GM12873 (cell line): ENCODE results near the gene IPMK.

Experiments used
- TF ChIP-seq, protein P1 (sequence below): IDR thresholded peaks from 2 replicates; pipeline ENCODE4 v1.5.1; 2012; ENCODE audit warnings: low read depth, mild to moderate bottlenecking, moderate library complexity, low read length, control low read depth; ENCODE audit not compliant: insufficient read depth; ENCODE audit errors: missing control alignments

The IPMK gene

DNA sequence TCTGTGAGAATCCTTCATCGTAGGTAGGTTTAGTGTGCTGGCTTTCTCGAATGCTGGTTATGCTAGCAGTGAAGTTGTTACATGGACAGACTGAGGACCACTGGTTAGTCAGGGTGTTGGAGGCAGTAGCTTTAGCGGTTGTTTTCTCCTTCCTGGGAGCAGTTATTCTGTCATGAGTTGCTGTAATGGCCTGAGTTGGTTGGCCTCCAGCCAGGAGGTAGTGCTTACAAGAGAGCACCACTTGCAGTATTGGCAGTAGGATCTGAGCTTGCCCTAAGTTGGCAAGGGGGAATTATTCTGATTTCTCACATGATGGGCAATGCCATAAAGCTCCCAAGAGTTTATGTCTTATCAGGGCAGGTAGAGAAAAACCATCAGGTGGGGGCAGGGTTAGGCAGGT, 58.0 kb downstream of the IPMK start:
- TF ChIP-seq, protein P1, sequence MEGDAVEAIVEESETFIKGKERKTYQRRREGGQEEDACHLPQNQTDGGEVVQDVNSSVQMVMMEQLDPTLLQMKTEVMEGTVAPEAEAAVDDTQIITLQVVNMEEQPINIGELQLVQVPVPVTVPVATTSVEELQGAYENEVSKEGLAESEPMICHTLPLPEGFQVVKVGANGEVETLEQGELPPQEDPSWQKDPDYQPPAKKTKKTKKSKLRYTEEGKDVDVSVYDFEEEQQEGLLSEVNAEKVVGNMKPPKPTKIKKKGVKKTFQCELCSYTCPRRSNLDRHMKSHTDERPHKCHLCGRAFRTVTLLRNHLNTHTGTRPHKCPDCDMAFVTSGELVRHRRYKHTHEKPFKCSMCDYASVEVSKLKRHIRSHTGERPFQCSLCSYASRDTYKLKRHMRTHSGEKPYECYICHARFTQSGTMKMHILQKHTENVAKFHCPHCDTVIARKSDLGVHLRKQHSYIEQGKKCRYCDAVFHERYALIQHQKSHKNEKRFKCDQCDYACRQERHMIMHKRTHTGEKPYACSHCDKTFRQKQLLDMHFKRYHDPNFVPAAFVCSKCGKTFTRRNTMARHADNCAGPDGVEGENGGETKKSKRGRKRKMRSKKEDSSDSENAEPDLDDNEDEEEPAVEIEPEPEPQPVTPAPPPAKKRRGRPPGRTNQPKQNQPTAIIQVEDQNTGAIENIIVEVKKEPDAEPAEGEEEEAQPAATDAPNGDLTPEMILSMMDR: no peak

- TF ChIP-seq, protein P1: no peak
These were observed 61.4 kb downstream of the IPMK start for GRCh38 chr10:58206251-58206650.

DNA sequence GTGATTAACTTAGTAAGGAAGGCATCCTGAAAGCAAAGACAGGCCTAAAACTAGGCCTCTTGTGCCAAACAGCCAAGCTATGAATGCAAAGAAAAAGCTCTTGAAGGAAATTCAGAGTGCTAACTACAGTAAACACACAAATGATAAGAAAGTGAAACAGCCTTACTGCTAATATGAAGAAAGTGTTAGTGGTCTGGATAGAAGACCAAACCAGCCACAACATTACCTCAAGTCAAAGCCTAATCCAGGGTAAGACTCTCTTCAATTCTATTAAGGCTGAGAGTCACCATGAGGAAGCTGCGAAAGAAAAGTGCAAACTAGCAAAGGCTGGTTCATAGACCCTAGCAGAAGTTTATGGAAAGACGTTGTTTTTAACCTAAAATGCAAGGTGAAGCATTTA, 66.0 kb downstream of the IPMK start:
- TF ChIP-seq, protein P1: no peak

DNA sequence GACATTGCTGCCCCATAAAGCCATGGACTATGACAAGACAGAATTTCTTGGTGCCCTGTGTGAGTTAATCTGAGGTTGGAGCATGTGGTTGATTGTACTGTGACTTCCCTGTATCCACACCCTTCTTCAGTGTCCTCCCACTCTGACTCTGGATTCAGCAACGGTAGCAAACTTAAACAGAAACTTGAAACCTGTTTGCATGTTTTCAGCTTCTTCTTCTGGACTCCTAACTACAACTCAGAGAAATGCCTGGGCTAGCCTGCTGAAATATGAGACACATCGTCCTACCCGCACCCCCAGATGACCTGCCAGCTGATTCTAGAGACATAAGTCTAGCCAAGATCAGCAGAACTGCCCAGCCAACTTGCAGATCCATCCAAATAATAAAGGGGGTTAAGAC, 78.4 kb downstream of the IPMK start:
- TF ChIP-seq, protein P1: no peak

GRCh38 chr10:58184120-58184670, 83.5 kb downstream of the IPMK start:
- TF ChIP-seq, protein P1: no peak

GRCh38 chr10:58180666-58181065, 87.0 kb downstream of the IPMK start:
- TF ChIP-seq, protein P1: no peak

- TF ChIP-seq, protein P1: no peak
These were observed 88.5 kb downstream of the IPMK start for GRCh38 chr10:58179238-58179637.

- TF ChIP-seq, protein P1: no peak
These were observed 88.9 kb downstream of the IPMK start for GRCh38 chr10:58178811-58179210.
